Body of pancreas (tissue), 4 donors: ENCODE measurements around the gene PCDHB13. TPM values are rescaled to one million over a fixed set of nuclear protein-coding genes. Genes with fewer than 3 reads are reported as not detected.
A peak's percentile ranks its signal among the peaks of the same experiment; 100 is the strongest.
"Not testable (repeated sequence)": the region's sequence is repeated elsewhere in the genome, so short reads cannot be mapped to it uniquely, and the experiment has no call there.

Experiments
- ATAC-seq: fragments of 150-250 bp; one replicate; pipeline ENCODE4 v1.9.1; 2016
- DNase-seq, 4 donors: peaks; one replicate each; pipeline ENCODE4 v3.0.0-alpha.2; 2019
- H3K27ac ChIP-seq, 4 donors: fragments of 200-600 bp; sonication (generic); 1 replicate in 3 of 4; 2 replicates in 1 of 4; pipeline versions ENCODE4 v1.5.1 to v1.6.1; 2016 to 2019; ENCODE audit warnings: mild to moderate bottlenecking in 1 of 4, mixed read lengths in 1 of 4, moderate library complexity in 1 of 4
- H3K27me3 ChIP-seq, 2 donors: fragments of 200-600 bp; sonication (generic); one replicate each; pipeline ENCODE4 v1.6.0; 2016; ENCODE audit warnings: mild to moderate bottlenecking in 1 of 2
- H3K36me3 ChIP-seq, 2 donors: fragments of 200-600 bp; sonication (generic); replicated peaks in 1 of 2; 2 replicates each; pipeline ENCODE4 v1.5.1; 2016; ENCODE audit warnings: low read depth in 2 of 2; ENCODE audit not compliant: insufficient read depth in 1 of 2
- H3K4me1 ChIP-seq: fragments of 200-600 bp; sonication (generic); one replicate; pipeline ENCODE4 v1.6.0; 2016
- H3K4me3 ChIP-seq, 2 donors: fragments of 200-600 bp; sonication (generic); 1 replicate in 1 of 2; 2 replicates in 1 of 2; pipeline ENCODE4 v1.5.1; 2016 to 2019
- H3K9me3 ChIP-seq, 3 donors: fragments of 200-600 bp; sonication (generic); 1 replicate in 2 of 3; 2 replicates in 1 of 3; pipeline ENCODE4 v1.5.1; 2016
- POLR2A ChIP-seq, 3 donors: fragments of 450-650 bp; IDR thresholded peaks; one replicate each; pipeline ENCODE4 v1.6.1; 2016; ENCODE audit warnings: antibody characterized with exemption in 3 of 3, mild to moderate bottlenecking in 2 of 3
- WGBS, 2 donors: methylation state at CpG; one replicate each; pipeline ENCODE4 v1.1.5; 2017; 5-methylcytosine and 5-hydroxymethylcytosine counted together
- intact Hi-C: fragments of 100-400 bp; cut with DNase I; formaldehyde crosslinking; loops from one replicate; pipeline ENCODE4 v1.15.1; 2023
- total RNA-seq, 2 donors: library from RNA; depleted of rRNA; stranded (reverse); fragments of >200 nt; gene quantifications; one replicate each; pipeline ENCODE4 v1.1.0, GENCODE V29; 2016
- TF ChIP-seq, protein P1 (sequence below), 7 experiments: fragments of 450-650 bp in 4 of 7; fragments of 200-600 bp in 3 of 7; sonication (generic) in 3 of 7; IDR thresholded peaks; one replicate each; pipeline ENCODE4 v1.5.1; 2016 to 2019; ENCODE audit warnings: antibody characterized with exemption in 7 of 7

Gene PCDHB13
- total RNA-seq, 2 donors from 2014 or later, result 6.5 to 7.6 TPM

DNA sequence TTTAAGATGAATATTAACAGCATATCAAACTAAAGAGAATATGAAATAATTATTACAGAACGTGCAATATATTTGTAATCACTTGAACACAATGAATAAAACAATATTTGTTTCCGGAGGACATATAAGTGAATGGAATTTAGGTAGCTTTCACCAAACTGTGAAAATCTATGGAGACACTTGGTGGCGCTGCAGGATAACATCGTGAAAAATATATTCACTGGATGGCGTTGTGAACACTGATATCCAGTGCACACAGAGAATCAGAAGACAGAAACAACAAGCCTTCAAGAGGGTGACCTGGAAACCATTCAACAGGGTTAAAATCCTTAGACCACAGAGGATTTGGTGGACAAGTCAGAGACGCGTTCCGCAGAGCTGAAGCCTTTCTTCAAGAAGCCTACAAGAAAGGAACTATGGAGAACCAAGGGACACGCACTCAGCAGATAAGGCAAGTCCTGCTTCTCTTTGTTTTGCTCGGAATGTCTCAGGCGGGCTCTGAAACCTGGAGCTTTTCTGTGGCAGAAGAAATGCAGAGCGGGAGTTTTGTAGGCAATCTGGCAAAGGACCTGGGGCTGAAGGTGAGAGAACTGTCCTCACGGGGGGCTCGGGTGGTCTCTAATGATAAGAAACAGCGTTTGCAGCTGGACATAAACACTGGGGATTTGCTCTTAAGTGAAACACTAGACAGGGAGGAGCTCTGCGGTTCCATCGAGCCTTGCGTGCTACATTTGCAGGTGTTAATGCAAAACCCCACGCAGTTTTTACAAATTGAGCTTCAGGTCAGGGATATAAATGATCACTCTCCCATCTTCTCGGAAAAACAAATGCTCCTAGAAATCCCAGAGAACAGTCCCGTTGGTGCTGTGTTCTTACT is 14.1 kb upstream of the PCDHB13 start, which contains the start of gene PCDHB11:
Gene PCDHB11, plus strand, starts transcription at position 269 of the 877 bp plus-strand sequence. Its CDS starts 148 bp downstream, at position 417.
- peaks cover 0 to 24% (median 0%) of the 10 kb centered on the region in 3 donors for H3K9me3 ChIP-seq
- ATAC-seq (peak; percentile 30), DNase-seq (peak; percentile 35 to 52 (median 43))
- peak in 2 of 3 donors; percentile 17 to 32 for TF ChIP-seq POLR2A (IDR thresholded peaks at IDR 0.05)
- TF ChIP-seq, protein P1, sequence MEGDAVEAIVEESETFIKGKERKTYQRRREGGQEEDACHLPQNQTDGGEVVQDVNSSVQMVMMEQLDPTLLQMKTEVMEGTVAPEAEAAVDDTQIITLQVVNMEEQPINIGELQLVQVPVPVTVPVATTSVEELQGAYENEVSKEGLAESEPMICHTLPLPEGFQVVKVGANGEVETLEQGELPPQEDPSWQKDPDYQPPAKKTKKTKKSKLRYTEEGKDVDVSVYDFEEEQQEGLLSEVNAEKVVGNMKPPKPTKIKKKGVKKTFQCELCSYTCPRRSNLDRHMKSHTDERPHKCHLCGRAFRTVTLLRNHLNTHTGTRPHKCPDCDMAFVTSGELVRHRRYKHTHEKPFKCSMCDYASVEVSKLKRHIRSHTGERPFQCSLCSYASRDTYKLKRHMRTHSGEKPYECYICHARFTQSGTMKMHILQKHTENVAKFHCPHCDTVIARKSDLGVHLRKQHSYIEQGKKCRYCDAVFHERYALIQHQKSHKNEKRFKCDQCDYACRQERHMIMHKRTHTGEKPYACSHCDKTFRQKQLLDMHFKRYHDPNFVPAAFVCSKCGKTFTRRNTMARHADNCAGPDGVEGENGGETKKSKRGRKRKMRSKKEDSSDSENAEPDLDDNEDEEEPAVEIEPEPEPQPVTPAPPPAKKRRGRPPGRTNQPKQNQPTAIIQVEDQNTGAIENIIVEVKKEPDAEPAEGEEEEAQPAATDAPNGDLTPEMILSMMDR (IDR thresholded peaks at IDR 0.05), result peak in 5 of 7 experiments; percentile 35 to 54 (median 50)
- WGBS, 2 donors, result 19 to 44% methylated on average over 21 of the region's 21 CpGs
- H3K36me3 ChIP-seq, result no peaks in the 10 kb centered on the region
- intact Hi-C loops, result no loop called here
- H3K27me3 ChIP-seq, result no peaks in the 10 kb centered on the region
- H3K4me1 ChIP-seq, result no peaks in the 10 kb centered on the region
- peak within 1 kb of the TSS in 1 of 4 donors; percentile 47 for H3K27ac ChIP-seq
- H3K4me3 ChIP-seq, result peak within 1 kb of the TSS in 1 of 2 donors; percentile 15

DNA sequence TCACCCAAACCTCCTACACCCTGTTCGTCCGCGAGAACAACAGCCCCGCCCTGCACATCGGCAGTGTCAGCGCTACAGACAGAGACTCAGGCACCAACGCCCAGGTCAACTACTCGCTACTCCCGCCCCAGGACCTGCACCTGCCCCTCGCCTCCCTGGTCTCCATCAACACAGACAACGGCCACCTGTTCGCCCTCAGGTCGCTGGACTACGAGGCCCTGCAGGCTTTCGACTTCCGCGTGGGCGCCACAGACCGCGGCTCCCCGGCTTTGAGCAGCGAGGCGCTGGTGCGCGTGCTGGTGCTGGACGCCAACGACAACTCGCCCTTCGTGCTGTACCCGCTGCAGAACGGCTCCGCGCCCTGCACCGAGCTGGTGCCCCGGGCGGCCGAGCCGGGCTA is 12.6 kb upstream of the PCDHB13 start:
- intact Hi-C loops, ATAC-seq: not testable (repeated sequence)
- H3K9me3 ChIP-seq, result peaks cover 0 to 22% (median 0%) of the 10 kb centered on the region in 3 donors

DNA sequence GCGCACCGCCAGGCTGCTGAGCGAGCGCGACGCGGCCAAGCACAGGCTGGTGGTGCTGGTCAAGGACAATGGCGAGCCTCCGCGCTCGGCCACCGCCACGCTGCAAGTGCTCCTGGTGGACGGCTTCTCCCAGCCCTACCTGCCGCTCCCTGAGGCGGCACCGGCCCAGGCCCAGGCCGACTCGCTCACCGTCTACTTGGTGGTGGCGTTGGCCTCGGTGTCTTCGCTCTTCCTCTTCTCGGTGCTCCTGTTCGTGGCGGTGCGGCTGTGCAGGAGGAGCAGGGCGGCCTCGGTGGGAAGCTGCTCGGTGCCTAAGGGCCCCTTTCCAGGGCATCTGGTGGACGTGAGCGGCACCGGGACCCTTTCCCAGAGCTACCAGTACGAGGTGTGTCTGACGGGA is 12.1 kb upstream of the PCDHB13 start:
- 24 to 52% methylated on average over 8 to 29 of the region's 35 CpGs for WGBS, 2 donors
- DNase-seq, H3K27ac ChIP-seq, H3K4me1 ChIP-seq, H3K27me3 ChIP-seq, ATAC-seq, H3K36me3 ChIP-seq, H3K4me3 ChIP-seq, intact Hi-C loops: not testable (repeated sequence)
- H3K9me3 ChIP-seq, result peaks cover 0 to 16% (median 0%) of the 10 kb centered on the region in 3 donors

More for the DNA sequence above, 12.6 kb upstream of the PCDHB13 start:
- H3K27me3 ChIP-seq, DNase-seq, H3K4me3 ChIP-seq, H3K27ac ChIP-seq, H3K4me1 ChIP-seq, H3K36me3 ChIP-seq: not testable (repeated sequence)
- 32 to 40% methylated on average over 15 to 20 of the region's 38 CpGs for WGBS, 2 donors

DNA sequence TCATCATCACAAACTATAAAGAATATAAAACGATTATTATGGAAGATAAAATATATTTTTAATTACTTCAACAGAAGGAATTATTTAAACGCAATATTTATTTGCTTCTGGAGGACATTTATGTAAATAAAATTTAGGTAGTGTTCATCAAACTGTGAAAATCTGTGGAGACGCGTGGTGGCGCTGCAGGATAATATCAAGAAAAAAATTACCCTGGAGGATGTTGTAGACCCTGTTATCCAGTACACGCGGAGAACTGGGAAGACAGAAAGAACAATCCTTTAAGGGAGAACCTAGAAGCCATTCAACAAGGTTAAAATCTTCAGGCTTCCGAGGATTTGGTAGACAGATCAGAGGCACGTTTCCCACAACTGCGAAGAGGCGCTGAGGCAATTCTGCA is 5.2 kb upstream of the PCDHB13 start, which contains the start of gene PCDHB12:
Gene PCDHB12, plus strand, starts transcription at position 242 of the 400 bp plus-strand sequence. CDS start 189 bp downstream, outside the sequence.
- Histone ChIP-seq H3K4me3 (no peak within 1 kb of the TSS), H3K4me1 (no peaks in the 10 kb centered on the region), H3K27ac (no peak within 1 kb of the TSS), H3K27me3 (no peaks in the 10 kb centered on the region), H3K9me3 (peaks cover 0 to 12% (median 0%) of the 10 kb centered on the region in 3 donors), H3K36me3 (no peaks in the 10 kb centered on the region)
- 14 to 29% methylated on average over 11 of the region's 11 CpGs for WGBS, 2 donors
- ATAC-seq (no peak), DNase-seq (peak in 2 of 4 donors; percentile 31 to 48)
- intact Hi-C loops, result no loop called here
- TF ChIP-seq, protein P1 (IDR thresholded peaks at IDR 0.05), result peak in 5 of 7 experiments; percentile 7 to 38 (median 24)
- no peak for TF ChIP-seq POLR2A (IDR thresholded peaks at IDR 0.05)

DNA sequence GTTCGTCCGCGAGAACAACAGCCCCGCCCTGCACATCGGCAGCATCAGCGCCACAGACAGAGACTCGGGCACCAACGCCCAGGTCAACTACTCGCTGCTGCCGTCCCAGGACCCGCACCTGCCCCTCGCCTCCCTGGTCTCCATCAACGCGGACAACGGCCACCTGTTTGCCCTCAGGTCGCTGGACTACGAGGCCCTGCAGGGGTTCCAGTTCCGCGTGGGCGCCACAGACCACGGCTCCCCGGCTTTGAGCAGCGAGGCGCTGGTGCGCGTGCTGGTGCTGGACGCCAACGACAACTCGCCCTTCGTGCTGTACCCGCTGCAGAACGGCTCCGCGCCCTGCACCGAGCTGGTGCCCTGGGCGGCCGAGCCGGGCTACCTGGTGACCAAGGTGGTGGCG is 3.4 kb upstream of the PCDHB13 start:
- intact Hi-C loops, DNase-seq, H3K36me3 ChIP-seq, H3K27me3 ChIP-seq, H3K4me1 ChIP-seq, H3K27ac ChIP-seq, H3K4me3 ChIP-seq, ATAC-seq: not testable (repeated sequence)
- peaks cover 0 to 22% (median 0%) of the 10 kb centered on the region in 3 donors for H3K9me3 ChIP-seq
- 31 to 41% methylated on average over 7 to 25 of the region's 39 CpGs for WGBS, 2 donors

DNA sequence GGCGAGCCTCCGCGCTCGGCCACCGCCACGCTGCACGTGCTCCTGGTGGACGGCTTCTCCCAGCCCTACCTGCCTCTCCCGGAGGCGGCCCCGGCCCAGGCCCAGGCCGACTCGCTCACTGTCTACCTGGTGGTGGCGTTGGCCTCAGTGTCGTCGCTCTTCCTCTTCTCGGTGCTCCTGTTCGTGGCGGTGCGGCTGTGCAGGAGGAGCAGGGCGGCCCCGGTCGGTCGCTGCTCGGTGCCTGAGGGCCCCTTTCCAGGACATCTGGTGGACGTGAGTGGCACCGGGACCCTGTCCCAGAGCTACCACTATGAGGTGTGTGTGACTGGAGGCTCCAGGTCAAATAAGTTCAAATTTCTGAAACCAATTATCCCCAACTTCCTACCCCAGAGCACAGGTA is 2.9 kb upstream of the PCDHB13 start:
- intact Hi-C loops, H3K36me3 ChIP-seq, DNase-seq, H3K4me3 ChIP-seq, H3K27me3 ChIP-seq, H3K27ac ChIP-seq, H3K4me1 ChIP-seq, ATAC-seq: not testable (repeated sequence)
- peaks cover 0 to 25% (median 0%) of the 10 kb centered on the region in 3 donors for H3K9me3 ChIP-seq
- WGBS, 2 donors, result 23 to 30% methylated on average over 13 to 15 of the region's 27 CpGs

DNA sequence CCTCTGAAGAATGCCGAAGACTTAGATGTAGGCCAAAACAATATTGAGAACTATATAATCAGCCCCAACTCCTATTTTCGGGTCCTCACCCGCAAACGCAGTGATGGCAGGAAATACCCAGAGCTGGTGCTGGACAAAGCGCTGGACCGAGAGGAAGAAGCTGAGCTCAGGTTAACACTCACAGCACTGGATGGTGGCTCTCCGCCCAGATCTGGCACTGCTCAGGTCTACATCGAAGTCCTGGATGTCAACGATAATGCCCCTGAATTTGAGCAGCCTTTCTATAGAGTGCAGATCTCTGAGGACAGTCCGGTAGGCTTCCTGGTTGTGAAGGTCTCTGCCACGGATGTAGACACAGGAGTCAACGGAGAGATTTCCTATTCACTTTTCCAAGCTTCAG is 864 bp downstream of the PCDHB13 start:
- H3K4me3 ChIP-seq, result not testable (repeated sequence)

DNA sequence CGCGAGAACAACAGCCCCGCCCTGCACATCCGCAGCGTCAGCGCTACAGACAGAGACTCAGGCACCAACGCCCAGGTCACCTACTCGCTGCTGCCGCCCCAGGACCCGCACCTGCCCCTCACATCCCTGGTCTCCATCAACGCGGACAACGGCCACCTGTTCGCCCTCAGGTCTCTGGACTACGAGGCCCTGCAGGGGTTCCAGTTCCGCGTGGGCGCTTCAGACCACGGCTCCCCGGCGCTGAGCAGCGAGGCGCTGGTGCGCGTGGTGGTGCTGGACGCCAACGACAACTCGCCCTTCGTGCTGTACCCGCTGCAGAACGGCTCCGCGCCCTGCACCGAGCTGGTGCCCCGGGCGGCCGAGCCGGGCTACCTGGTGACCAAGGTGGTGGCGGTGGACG is 1.8 kb downstream of the PCDHB13 start:
- DNase-seq, H3K4me3 ChIP-seq, intact Hi-C loops, H3K36me3 ChIP-seq, H3K27me3 ChIP-seq, ATAC-seq, H3K4me1 ChIP-seq, H3K27ac ChIP-seq: not testable (repeated sequence)
- H3K9me3 ChIP-seq, result peaks cover 0 to 46% (median 0%) of the 10 kb centered on the region in 3 donors
- 26 to 45% methylated on average over 19 to 26 of the region's 40 CpGs for WGBS, 2 donors

More for the DNA sequence above, 864 bp downstream of the PCDHB13 start:
- H3K36me3 ChIP-seq, ATAC-seq, DNase-seq, H3K27ac ChIP-seq, H3K27me3 ChIP-seq, H3K4me1 ChIP-seq, intact Hi-C loops: not testable (repeated sequence)
- WGBS, 2 donors, result 38 to 71% methylated on average over 10 to 12 of the region's 12 CpGs
- peaks cover 0 to 43% (median 0%) of the 10 kb centered on the region in 3 donors for H3K9me3 ChIP-seq

DNA sequence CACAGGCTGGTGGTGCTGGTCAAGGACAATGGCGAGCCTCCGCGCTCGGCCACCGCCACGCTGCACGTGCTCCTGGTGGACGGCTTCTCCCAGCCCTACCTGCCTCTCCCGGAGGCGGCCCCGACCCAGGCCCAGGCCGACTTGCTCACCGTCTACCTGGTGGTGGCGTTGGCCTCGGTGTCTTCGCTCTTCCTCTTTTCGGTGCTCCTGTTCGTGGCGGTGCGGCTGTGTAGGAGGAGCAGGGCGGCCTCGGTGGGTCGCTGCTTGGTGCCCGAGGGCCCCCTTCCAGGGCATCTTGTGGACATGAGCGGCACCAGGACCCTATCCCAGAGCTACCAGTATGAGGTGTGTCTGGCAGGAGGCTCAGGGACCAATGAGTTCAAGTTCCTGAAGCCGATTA is 2.3 kb downstream of the PCDHB13 start:
- DNase-seq, H3K27me3 ChIP-seq, H3K4me3 ChIP-seq, H3K4me1 ChIP-seq, ATAC-seq, H3K27ac ChIP-seq, H3K36me3 ChIP-seq, intact Hi-C loops: not testable (repeated sequence)
- H3K9me3 ChIP-seq, result peaks cover 0 to 52% (median 0%) of the 10 kb centered on the region in 3 donors
- 29 to 73% methylated on average over 1 to 19 of the region's 26 CpGs for WGBS, 2 donors
